HepG2 (cell line): ENCODE measurements around the gene SECTM1. TPM values are rescaled to one million over a fixed set of nuclear protein-coding genes. Genes with fewer than 3 reads are reported as not detected.

ENCODE experiments used
- AGO2 ChIP-seq: fragments of 200-400 bp; formaldehyde crosslinking; optimal IDR thresholded peaks from 2 replicates; pipeline ENCODE3; 2017; ENCODE audit warnings: mild to moderate bottlenecking, low read depth, low read length, moderate library complexity
- CEBPG ChIP-seq: IDR thresholded peaks from 2 replicates; pipeline ENCODE4 v1.6.1; 2016
- CTCF ChIP-seq: sonication (generic); formaldehyde crosslinking; IDR thresholded peaks from 2 replicates; pipeline ENCODE4 v1.5.0; 2020; ENCODE audit warnings: mild to moderate bottlenecking, missing genetic modification reagents, moderate library complexity
- FOXJ3 ChIP-seq: sonication (generic); formaldehyde crosslinking; IDR thresholded peaks from 2 replicates; pipeline ENCODE4 v1.4.0; 2020; ENCODE audit warnings: missing genetic modification reagents, mild to moderate bottlenecking, borderline replicate concordance
- LCORL ChIP-seq, 2 experiments: fragments of 450-650 bp in 1 of 2; sonication (generic) in 1 of 2; formaldehyde crosslinking in 1 of 2; IDR thresholded peaks; 2 replicates each; pipeline versions ENCODE4 v1.5.0 to v1.6.1; 2017 to 2020; ENCODE audit warnings: antibody characterized with exemption in 1 of 2, missing genetic modification reagents in 1 of 2
- MLXIP ChIP-seq: sonication (generic); formaldehyde crosslinking; IDR thresholded peaks from 2 replicates; pipeline ENCODE4 v1.9.0; 2021; ENCODE audit warnings: missing genetic modification reagents, borderline replicate concordance
- NFATC3 ChIP-seq: sonication (generic); formaldehyde crosslinking; IDR thresholded peaks from 2 replicates; pipeline ENCODE4 v1.5.1; 2020; ENCODE audit warnings: mild to moderate bottlenecking, missing genetic modification reagents
- RERE ChIP-seq: IDR thresholded peaks from 2 replicates; pipeline ENCODE4 v1.6.1; 2016; ENCODE audit warnings: low read depth, missing genetic modification reagents, missing compliant biosample characterization
- RFXANK ChIP-seq: IDR thresholded peaks from 2 replicates; pipeline ENCODE4 v1.6.1; 2016
- SP2 ChIP-seq: sonication (generic); formaldehyde crosslinking; IDR thresholded peaks from 2 replicates; pipeline ENCODE4 v1.5.1; 2020; ENCODE audit warnings: mild to moderate bottlenecking, missing genetic modification reagents
- THAP11 ChIP-seq: IDR thresholded peaks from 2 replicates; pipeline ENCODE4 v1.6.1; 2016; ENCODE audit warnings: missing biosample characterization, missing genetic modification reagents
- ZBTB44 ChIP-seq: sonication (generic); formaldehyde crosslinking; IDR thresholded peaks from 2 replicates; pipeline ENCODE4 v1.4.0; 2020; ENCODE audit warnings: missing genetic modification reagents
- ZNF784 ChIP-seq: sonication (generic); formaldehyde crosslinking; IDR thresholded peaks from 2 replicates; pipeline ENCODE4 v1.5.1; 2020; ENCODE audit warnings: missing genetic modification reagents, mild to moderate bottlenecking, borderline replicate concordance
- ZNF792 ChIP-seq: IDR thresholded peaks from 2 replicates; pipeline ENCODE4 v1.6.1; 2016
- ZNF878 ChIP-seq: sonication (generic); formaldehyde crosslinking; IDR thresholded peaks from 2 replicates; pipeline ENCODE4 v1.8.1; 2023; ENCODE audit warnings: mild to moderate bottlenecking, missing genetic modification reagents, moderate library complexity
- polyA plus RNA-seq, 8 experiments: library from polyadenylated mRNA; depleted of rRNA in 3 of 8; stranded (reverse) in 7 of 8; unstranded in 1 of 8; fragments of >200 nt; fragmentation: Illumina TruSeq in 4 of 8; extraction: Trizol in 4 of 8; gene quantifications; 2 replicates each; pipeline versions ENCODE4 v1.2.1 to v1.2.3, GENCODE V29; 2011 to 2016; ENCODE audit warnings: low read depth in 4 of 8, missing spikeins in 1 of 8, mixed read lengths in 1 of 8; ENCODE audit not compliant: insufficient read depth in 1 of 8
- total RNA-seq, 5 experiments: library from RNA; depleted of rRNA; stranded (reverse); fragments of >200 nt; fragmentation: Illumina TruSeq; extraction: Trizol; gene quantifications; 2 replicates each; pipeline ENCODE4 v1.2.3, GENCODE V29; 2016; ENCODE audit warnings: low read depth in 1 of 5

Gene SECTM1
- total and polyA plus RNA-seq, 2 of the 13 experiments (the other 11 are each of a cell fraction or from before 2014, with no cell fraction given), result 3.5 to 5.3 TPM

- TF ChIP-seq CEBPG (CRISPR knock-in tag), result no peak
- no peak for TF ChIP-seq RFXANK (CRISPR knock-in tag)
- no peak for TF ChIP-seq FOXJ3
- TF ChIP-seq NFATC3, result no peak
- no peak for TF ChIP-seq ZBTB44
- no peak for TF ChIP-seq THAP11 (CRISPR knock-in tag)
- TF ChIP-seq ZNF878 (CRISPR knock-in tag), result no peak
- TF ChIP-seq ZNF792 (CRISPR knock-in tag), result no peak
- peak; percentile 84 for TF ChIP-seq AGO2
- TF ChIP-seq MLXIP (CRISPR knock-in tag), result no peak
- TF ChIP-seq SP2, result no peak
- TF ChIP-seq LCORL (IDR thresholded peaks at IDR 0.05), result no peak
- TF ChIP-seq LCORL (CRISPR knock-in tag; IDR thresholded peaks at IDR 0.05), result no peak
- no peak for TF ChIP-seq RERE (CRISPR knock-in tag)
- no peak for TF ChIP-seq ZNF784 (CRISPR knock-in tag)
- TF ChIP-seq CTCF, result no peak
Observed at GRCh38 chr17:82272495-82273326, 60.9 kb downstream of the SECTM1 start (continued).
